ENCODE measurements around the gene SLBP. TPM values are rescaled to one million over a fixed set of nuclear protein-coding genes. Genes with fewer than 3 reads are reported as not detected.
A peak's percentile ranks its signal among the peaks of the same experiment; 100 is the strongest.
"Not testable (repeated sequence)": the region's sequence is repeated elsewhere in the genome, so short reads cannot be mapped to it uniquely, and the experiment has no call there.

SLBP gene
- total RNA-seq, 1 donor from 2014 or later, result 156 TPM

GRCh38 chr4:1701671-1702070 is 10.4 kb downstream of the SLBP start:
- H3K36me3 Mint-ChIP-seq (ENCODE audit: low read depth), result peaks cover 60% of the 10 kb centered on the region
- H3K4me3 Mint-ChIP-seq; H3K27me3 Mint-ChIP-seq; H3K27ac Mint-ChIP-seq; intact Hi-C loops (cut with micrococcal nuclease); H3K9me3 Mint-ChIP-seq; DNase-seq: not testable (repeated sequence)
- H3K4me1 Mint-ChIP-seq, result peaks cover 35% of the 10 kb centered on the region

GRCh38 chr4:1695913-1696312 is 16.2 kb downstream of the SLBP start:
- DNase-seq, result no peak
- H3K9me3 Mint-ChIP-seq, result no peaks in the 10 kb centered on the region
- H3K36me3 Mint-ChIP-seq (ENCODE audit: low read depth), result peaks cover 52% of the 10 kb centered on the region
- no peaks in the 10 kb centered on the region for H3K27me3 Mint-ChIP-seq
- H3K4me3 Mint-ChIP-seq, result no peak overlapping the region
- no peak overlapping the region for H3K27ac Mint-ChIP-seq
- peaks cover 9% of the 10 kb centered on the region for H3K4me1 Mint-ChIP-seq
- intact Hi-C loops (cut with micrococcal nuclease), result no loop called here

- peak overlapping the region; percentile 39 for H3K27ac Mint-ChIP-seq
- intact Hi-C loops (cut with micrococcal nuclease), result loop anchor here (1.0 kb wide), 2 partner anchors 17 to 33 kb away; no protein-coding TSS in a partner anchor
Measured at GRCh38 chr4:1693131-1693896, 18.8 kb downstream of the SLBP start.

GRCh38 chr4:1691737-1692373 is 20.3 kb downstream of the SLBP start:
- peaks cover 7% of the 10 kb centered on the region for H3K4me1 Mint-ChIP-seq
- intact Hi-C loops (cut with micrococcal nuclease), result no loop called here
- no peak overlapping the region for H3K27ac Mint-ChIP-seq
- H3K4me3 Mint-ChIP-seq, result no peak overlapping the region
- peaks cover 51% of the 10 kb centered on the region for H3K36me3 Mint-ChIP-seq (ENCODE audit: low read depth)
- no peaks in the 10 kb centered on the region for H3K27me3 Mint-ChIP-seq
- no peaks in the 10 kb centered on the region for H3K9me3 Mint-ChIP-seq
- DNase-seq, result no peak

More at GRCh38 chr4:1693131-1693896, 18.8 kb downstream of the SLBP start:
- H3K36me3 Mint-ChIP-seq (ENCODE audit: low read depth), result peaks cover 55% of the 10 kb centered on the region
- peaks cover 7% of the 10 kb centered on the region for H3K4me1 Mint-ChIP-seq
- H3K27me3 Mint-ChIP-seq, result no peaks in the 10 kb centered on the region
- DNase-seq, result peak; percentile 93
- no peak overlapping the region for H3K4me3 Mint-ChIP-seq
- H3K9me3 Mint-ChIP-seq, result no peaks in the 10 kb centered on the region

GRCh38 chr4:1690698-1691097 is 21.4 kb downstream of the SLBP start:
- Mint-ChIP-seq H3K36me3 (ENCODE audit: low read depth) (peaks cover 42% of the 10 kb centered on the region), H3K4me3 (no peak overlapping the region), H3K27ac (no peak overlapping the region), H3K9me3 (no peaks in the 10 kb centered on the region), H3K4me1 (peaks cover 5% of the 10 kb centered on the region), H3K27me3 (no peaks in the 10 kb centered on the region)
- intact Hi-C loops (cut with micrococcal nuclease), result no loop called here
- no peak for DNase-seq

GRCh38 chr4:1686440-1687036 is 25.6 kb downstream of the SLBP start:
- peak; percentile 64 for DNase-seq
- H3K4me1 Mint-ChIP-seq, result peaks cover 12% of the 10 kb centered on the region
- no peaks in the 10 kb centered on the region for H3K9me3 Mint-ChIP-seq
- H3K27ac Mint-ChIP-seq, result no peak overlapping the region
- no peak overlapping the region for H3K4me3 Mint-ChIP-seq
- H3K27me3 Mint-ChIP-seq, result no peaks in the 10 kb centered on the region
- peaks cover 20% of the 10 kb centered on the region for H3K36me3 Mint-ChIP-seq (ENCODE audit: low read depth)
- intact Hi-C loops (cut with micrococcal nuclease), result no loop called here

GRCh38 chr4:1685235-1686150 is 26.6 kb downstream of the SLBP start:
- intact Hi-C loops (cut with micrococcal nuclease), result loop anchor here (2.0 kb wide), 1 partner anchor 37 kb away; no protein-coding TSS in a partner anchor
- H3K4me3 Mint-ChIP-seq, result no peak overlapping the region

GRCh38 chr4:1684506-1685234 is 27.4 kb downstream of the SLBP start:
- Mint-ChIP-seq H3K4me1 (peaks cover 12% of the 10 kb centered on the region), H3K27ac (no peak overlapping the region), H3K9me3 (no peaks in the 10 kb centered on the region), H3K4me3 (peak overlapping the region; percentile 51), H3K36me3 (ENCODE audit: low read depth) (peaks cover 9% of the 10 kb centered on the region), H3K27me3 (peaks cover 2% of the 10 kb centered on the region)
- intact Hi-C loops (cut with micrococcal nuclease), result loop anchor here (1.0 to 5.0 kb wide), 3 partner anchors 28 to 437 kb away; partner anchors contain the start of genes CTBP1 and SLBP
- peak; percentile 99 for DNase-seq

More at GRCh38 chr4:1685235-1686150, 26.6 kb downstream of the SLBP start:
- H3K9me3 Mint-ChIP-seq, result no peaks in the 10 kb centered on the region
- peaks cover 12% of the 10 kb centered on the region for H3K4me1 Mint-ChIP-seq
- H3K27me3 Mint-ChIP-seq, result peaks cover 2% of the 10 kb centered on the region
- H3K27ac Mint-ChIP-seq, result no peak overlapping the region
- H3K36me3 Mint-ChIP-seq (ENCODE audit: low read depth), result peaks cover 13% of the 10 kb centered on the region
- DNase-seq, result no peak

- Mint-ChIP-seq H3K27me3 (peaks cover 2% of the 10 kb centered on the region), H3K9me3 (no peaks in the 10 kb centered on the region), H3K4me3 (peak within 1 kb of the TSS; percentile 83), H3K27ac (peak within 1 kb of the TSS; percentile 88), H3K36me3 (ENCODE audit: low read depth) (peaks cover 5% of the 10 kb centered on the region), H3K4me1 (peaks cover 12% of the 10 kb centered on the region)
- DNase-seq, result no peak
- intact Hi-C loops (cut with micrococcal nuclease), result loop anchor here (1.0 to 5.0 kb wide), 3 partner anchors 28 to 437 kb away; partner anchors contain the start of genes CTBP1 and SLBP
Measured at GRCh38 chr4:1683736-1684505, 28.2 kb downstream of the SLBP start, which contains the start of gene FAM53A. Gene FAM53A, minus strand, starts transcription at chr4:1684313. Its CDS starts 15,572 bp downstream, at chr4:1668741.

GRCh38 chr4:1683261-1683735 is 28.8 kb downstream of the SLBP start:
- no peak for DNase-seq
- peak overlapping the region; percentile 88 for H3K27ac Mint-ChIP-seq
- peaks cover 12% of the 10 kb centered on the region for H3K4me1 Mint-ChIP-seq
- peak overlapping the region; percentile 83 for H3K4me3 Mint-ChIP-seq
- H3K27me3 Mint-ChIP-seq, result peaks cover 2% of the 10 kb centered on the region
- no peaks in the 10 kb centered on the region for H3K9me3 Mint-ChIP-seq
- intact Hi-C loops (cut with micrococcal nuclease), result loop anchor here (5.0 kb wide), 1 partner anchor 436 kb away; the partner anchor contains the start of gene CTBP1
- H3K36me3 Mint-ChIP-seq (ENCODE audit: low read depth), result peaks cover 3% of the 10 kb centered on the region

GRCh38 chr4:1682860-1683259 is 29.3 kb downstream of the SLBP start:
- no peak for DNase-seq
- peak overlapping the region; percentile 83 for H3K4me3 Mint-ChIP-seq
- H3K27ac Mint-ChIP-seq, result peak overlapping the region; percentile 88
- peaks cover 12% of the 10 kb centered on the region for H3K4me1 Mint-ChIP-seq
- peaks cover 3% of the 10 kb centered on the region for H3K36me3 Mint-ChIP-seq (ENCODE audit: low read depth)
- intact Hi-C loops (cut with micrococcal nuclease), result loop anchor here (5.0 kb wide), 1 partner anchor 436 kb away; the partner anchor contains the start of gene CTBP1
- H3K27me3 Mint-ChIP-seq, result peaks cover 2% of the 10 kb centered on the region
- H3K9me3 Mint-ChIP-seq, result no peaks in the 10 kb centered on the region

- H3K4me3 Mint-ChIP-seq, result no peak overlapping the region
- H3K36me3 Mint-ChIP-seq (ENCODE audit: low read depth), result no peaks in the 10 kb centered on the region
- H3K4me1 Mint-ChIP-seq, result peaks cover 9% of the 10 kb centered on the region
- intact Hi-C loops (cut with micrococcal nuclease), result no loop called here
- H3K27me3 Mint-ChIP-seq, result peaks cover 2% of the 10 kb centered on the region
- no peak for DNase-seq
- no peaks in the 10 kb centered on the region for H3K9me3 Mint-ChIP-seq
- no peak overlapping the region for H3K27ac Mint-ChIP-seq
Measured at GRCh38 chr4:1678244-1678643, 33.9 kb downstream of the SLBP start.
